DMS153 treated with DMSO at 0.1 percent for 48 hours (cell line): ENCODE data around the gene LCA5L.
"Not testable (repeated sequence)": the region's sequence is repeated elsewhere in the genome, so short reads cannot be mapped to it uniquely, and the experiment has no call there.

Experiments used
- DNase-seq: peaks from one replicate; lab custom pipeline; 2025; ENCODE audit not compliant: unreplicated experiment; lab: John Stamatoyannopoulos, UW

Gene LCA5L

DNA sequence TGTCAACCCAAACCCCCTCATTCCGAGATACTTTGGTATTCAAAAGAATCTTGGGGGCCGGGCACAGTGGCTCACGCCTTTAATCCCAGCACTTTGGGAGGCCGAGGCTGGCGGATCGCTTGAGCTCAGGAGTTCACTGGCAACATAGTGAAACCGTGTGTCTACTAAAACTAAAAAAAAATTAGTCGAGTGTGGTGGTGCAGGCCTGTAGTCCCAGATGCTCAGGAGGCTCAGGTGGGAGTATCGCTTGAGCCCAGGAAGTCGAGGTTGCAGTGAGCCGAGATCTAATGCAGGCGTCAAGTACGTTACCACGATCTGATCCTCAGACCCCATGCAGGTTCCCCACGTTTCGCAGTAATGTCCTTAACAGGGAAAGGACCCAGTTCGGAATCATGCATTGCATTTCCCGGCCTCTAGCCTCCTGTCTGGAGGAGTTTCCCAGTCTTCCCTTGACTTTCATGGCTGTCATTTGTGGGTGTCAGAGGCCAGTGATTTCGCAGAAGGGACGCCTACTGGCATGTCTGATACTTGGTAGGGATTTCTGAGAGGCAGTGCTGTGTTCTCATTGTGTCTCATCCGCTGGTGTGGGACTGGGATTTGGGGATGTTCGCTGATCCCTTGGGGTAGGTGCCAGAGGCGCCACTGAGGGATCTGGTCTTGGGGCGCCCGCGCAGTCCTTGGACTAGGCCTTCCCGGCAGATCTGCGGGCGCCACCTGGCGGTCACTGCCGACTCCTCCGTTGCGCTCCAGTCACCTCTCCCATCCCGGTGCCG, 57.4 kb downstream of the LCA5L start:
- peak; percentile 44 for DNase-seq

DNA sequence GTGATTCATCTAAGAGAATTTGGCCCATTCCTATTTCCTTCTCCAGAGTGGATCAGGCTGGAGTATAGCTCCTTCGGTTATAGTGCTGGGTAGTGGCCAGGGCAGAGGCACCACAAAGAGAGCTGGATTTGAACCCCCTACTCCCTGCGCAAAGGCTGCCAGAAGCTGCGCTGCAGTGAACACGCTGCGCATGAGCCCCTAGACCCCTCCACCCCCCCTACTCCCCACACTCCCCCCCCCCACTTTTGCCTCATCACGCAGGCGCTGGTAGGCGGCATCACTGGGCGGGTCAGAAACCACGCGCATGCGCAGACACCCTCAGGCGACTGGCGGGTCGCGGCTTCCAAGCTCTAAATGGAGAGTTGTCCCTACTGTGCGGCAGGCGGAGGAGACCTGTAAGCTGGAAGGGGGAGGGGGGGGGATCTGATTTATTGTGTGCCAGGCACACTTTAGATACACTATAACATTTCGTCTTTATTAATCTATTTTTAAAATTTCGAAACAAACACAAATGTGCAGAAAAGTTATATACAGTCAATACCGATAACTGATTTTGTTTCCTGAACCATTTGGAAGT, 58.0 kb downstream of the LCA5L start:
- DNase-seq = no peak

DNA sequence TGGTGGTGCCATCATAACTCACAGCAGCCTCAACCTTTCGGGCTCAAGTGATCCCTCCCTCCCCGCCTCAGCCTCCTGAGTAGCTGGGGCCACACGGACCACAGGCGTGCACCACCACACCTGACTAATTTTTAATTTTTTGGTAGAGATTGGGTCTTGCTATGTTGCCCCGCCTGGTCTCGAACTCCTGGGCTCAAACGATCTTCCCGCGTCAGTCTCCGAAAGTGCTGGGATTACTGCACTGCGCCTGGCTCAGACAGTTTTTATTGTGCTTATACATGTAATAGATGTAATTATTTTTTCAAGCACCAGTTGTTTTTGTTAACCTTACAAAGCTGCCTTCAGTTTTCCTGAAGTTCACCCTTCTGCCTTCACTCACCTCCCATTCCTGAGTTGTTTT, 58.7 kb downstream of the LCA5L start:
- DNase-seq = no peak

GRCh38 chr21:39386194-39386593, 59.4 kb downstream of the LCA5L start:
- no peak for DNase-seq

DNA sequence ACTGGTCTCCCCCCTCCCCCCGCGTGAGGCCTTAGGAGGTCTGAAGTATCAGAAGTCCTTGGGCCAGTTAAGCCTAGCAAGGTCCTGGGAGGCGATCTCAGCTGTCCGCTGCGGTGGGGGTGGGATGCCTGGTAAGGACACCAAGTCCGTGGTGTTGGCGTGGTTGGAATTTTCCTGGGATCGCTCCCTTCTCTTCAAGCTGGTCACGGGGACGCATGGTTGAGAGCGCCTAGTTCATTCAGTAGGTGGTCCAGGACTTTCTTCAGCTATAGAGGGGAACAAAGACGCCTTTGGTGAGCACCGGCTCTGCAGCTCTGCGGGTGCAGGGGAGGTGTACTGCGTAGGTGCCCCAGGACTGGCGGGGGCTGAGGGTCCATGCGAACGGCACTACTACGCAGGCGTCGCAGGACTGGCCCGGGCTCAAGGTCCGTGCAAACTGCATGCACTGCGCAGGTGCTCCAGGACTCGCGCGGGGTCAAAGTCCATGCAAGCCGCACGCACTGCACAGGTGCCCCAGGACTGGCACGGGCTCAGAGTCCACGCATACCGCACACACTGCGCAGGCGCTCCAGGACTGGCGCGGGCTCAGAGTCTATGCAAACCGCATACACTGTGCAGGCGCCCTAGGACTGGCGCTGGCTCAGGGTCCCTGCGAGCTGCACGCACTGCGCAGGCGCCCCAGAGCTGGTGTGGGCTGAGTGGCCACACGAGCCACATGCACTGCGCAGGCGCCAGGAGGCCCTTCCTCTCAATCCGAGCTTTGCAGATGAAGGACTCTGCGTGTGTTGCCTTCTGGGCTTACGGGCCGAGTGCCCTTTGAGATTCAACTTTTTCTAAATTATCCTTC, 60.1 kb downstream of the LCA5L start:
- DNase-seq = peak; percentile 64

DNA sequence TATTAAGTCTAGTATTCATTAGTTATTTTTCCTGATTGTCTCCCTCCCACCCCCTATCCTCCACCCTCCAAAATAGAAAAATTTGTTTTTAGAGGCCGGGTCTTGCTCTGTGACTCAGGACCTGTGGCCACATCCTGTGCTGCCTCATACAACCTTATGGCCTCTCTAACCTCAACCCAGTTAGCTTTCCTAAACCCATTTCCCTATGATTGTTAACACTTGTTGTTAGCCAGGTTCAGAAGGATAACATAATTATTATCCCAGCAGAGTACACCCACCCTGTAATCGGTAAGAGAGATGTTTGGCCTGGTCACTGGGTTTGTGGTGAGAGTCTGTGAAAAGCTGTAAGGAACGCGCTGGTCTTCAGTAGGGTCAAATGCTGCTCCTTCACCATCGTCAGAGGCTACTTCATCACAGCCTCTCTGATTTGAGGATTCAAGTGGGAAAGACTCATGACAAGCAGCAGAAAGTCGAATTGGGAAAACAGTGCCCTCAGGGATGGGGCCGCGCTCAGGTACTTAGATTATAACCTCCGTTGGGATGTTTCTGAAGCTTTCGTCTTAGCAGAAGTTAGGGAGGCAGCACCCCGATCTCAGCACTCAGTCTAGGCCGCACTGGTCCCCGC, 60.8 kb downstream of the LCA5L start:
- DNase-seq = no peak

DNA sequence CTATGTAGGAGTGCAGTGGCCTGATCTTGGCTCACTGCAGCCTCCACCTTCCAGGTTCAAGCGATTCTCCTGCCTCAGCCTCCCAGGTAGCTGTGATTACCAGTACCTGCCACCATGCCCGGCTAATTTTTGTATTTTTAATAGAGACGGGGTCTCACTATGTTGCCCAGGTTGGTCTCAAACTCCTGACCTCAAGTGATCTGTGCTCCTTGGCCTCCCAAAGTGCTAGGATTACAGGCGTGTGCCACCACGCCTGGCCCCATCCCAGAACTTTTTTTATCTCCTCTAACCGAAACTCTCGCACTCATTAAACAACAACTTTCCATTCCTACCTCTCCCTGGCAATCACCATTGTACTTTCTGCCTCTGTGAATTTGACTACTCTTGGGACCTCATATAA, 63.5 kb downstream of the LCA5L start:
- not testable (repeated sequence) for DNase-seq

GRCh38 chr21:39381009-39381408, 64.6 kb downstream of the LCA5L start:
- no peak for DNase-seq

GRCh38 chr21:39379986-39380891, 65.3 kb downstream of the LCA5L start:
- peak; percentile 88 for DNase-seq

GRCh38 chr21:39377444-39378050, 68.0 kb downstream of the LCA5L start:
- DNase-seq = peak; percentile 25

DNA sequence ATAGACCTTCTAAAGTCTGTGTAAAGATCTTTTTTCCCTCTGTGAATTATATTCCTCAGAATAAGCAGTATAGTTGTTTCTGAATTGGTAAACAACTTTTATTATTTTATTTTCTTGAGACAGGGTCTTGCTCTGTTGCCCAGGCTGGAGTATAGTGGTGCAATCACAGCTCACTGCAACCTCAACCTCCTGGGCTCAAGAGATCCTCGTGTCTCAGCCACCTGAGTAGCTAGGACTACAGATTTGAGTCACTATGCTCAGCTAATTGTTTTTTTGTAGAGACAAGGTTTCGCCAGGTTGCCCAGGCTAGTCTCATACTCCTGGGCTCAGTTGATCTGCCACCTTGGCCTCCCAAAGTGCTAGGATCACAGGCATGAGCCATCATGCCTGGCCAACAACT, 70.1 kb downstream of the LCA5L start:
- no peak for DNase-seq

DNA sequence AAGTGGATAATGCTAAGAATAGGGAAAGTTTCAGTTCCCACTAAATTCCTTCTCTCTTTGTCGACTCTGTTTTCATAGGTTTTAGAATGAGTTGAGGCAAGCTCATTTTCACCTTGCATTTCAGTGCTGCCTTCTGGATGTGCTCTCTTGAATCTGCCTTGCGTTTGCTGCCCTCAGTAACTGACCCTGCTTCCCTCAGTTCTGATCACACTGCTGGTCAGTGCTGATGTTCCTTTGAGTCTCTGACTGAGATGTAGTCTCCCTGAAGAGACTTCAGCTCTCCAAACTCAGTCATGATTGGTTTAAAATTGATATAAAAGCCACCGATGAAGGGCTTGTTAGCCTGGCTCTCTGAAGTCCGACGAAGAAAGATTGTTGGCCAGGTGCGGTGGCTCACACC, 71.5 kb downstream of the LCA5L start:
- no peak for DNase-seq

DNA sequence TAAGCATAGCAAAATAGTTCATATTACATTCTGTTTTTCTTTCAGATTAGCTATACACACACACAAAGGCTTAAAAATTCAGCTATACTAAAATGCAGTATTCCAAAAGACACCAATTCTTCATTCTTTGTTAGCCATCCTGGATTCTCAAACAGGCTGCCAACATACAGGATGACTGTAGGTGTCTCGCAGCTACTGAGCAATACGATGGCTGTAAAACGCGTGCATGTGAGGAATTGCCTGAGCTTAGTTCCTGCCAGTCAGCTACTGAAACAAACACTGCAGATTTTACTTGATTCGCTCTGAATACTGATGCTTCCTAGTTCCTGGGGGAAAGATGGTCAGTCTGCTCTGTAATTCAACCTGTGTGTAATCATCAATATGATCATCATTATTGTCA, 71.9 kb downstream of the LCA5L start:
- DNase-seq = peak; percentile 4

GRCh38 chr21:39369896-39370288, 75.7 kb downstream of the LCA5L start:
- DNase-seq = not testable (repeated sequence)

GRCh38 chr21:39367783-39368182, 77.8 kb downstream of the LCA5L start:
- no peak for DNase-seq

DNA sequence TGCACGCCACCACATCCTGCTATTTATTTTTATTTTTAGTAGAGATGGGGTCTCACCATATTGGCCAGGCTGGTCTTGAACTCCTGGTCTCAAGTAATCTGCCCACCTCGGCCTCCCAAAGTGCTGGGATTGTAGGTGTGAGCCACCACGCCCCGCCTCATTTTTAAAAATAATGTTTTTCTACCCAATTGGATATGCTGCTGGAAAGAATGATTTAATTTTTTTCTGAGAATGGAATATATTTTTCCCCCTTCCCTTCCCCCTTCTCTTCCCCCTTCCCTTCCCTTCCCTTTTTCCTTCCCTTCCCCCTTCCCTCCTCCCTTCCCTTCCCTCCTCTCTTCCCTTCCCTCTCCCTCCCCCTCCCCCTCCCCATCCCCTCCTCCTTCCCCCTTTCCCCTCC, 79.0 kb downstream of the LCA5L start:
- DNase-seq = no peak

- DNase-seq = no peak
Observed at GRCh38 chr21:39364949-39365348, 80.6 kb downstream of the LCA5L start.

DNA sequence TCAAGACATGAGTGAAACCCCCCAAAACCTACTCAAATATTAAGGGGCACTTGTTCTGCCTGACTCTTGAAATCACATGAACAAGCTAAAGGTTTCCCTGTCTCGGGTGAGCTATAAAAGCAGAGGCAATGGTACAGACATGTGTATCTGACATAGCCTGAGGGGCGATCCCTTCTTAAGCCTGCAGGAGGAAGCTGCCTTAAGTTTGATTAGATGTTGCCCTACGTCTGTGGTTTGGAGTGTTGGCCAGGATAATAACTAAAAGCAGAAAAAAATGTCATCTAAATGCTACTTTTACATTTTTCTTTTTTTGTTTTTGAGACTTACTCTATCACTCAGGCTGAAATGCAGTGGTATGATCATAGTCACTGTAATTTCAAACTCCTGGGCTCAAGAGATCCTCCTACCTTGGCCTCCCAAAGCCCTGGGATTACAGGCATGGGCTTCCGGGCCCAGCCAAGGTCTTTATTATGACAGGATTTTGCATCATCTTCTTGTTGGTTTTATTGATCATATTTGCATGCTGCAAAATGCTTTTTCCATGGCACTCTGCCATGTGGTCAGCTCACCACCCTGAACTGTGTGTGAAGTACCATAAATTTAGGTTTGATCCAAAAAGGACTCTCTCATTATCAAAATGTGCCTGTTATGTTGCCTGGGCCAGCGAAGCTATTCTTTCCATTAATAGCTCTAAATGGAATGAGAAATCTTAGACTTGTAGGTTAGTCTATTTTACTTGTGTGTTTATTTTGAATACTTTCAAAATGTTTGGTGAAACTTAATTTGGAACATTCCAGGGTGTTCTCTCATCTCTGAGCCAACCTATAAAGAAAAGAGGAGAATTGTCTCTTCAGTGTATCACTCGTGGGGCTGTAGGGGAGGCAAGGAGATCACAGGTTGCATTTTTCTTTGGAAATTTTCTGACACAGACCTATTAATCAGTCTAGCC, 81.7 kb downstream of the LCA5L start:
- DNase-seq = no peak

DNA sequence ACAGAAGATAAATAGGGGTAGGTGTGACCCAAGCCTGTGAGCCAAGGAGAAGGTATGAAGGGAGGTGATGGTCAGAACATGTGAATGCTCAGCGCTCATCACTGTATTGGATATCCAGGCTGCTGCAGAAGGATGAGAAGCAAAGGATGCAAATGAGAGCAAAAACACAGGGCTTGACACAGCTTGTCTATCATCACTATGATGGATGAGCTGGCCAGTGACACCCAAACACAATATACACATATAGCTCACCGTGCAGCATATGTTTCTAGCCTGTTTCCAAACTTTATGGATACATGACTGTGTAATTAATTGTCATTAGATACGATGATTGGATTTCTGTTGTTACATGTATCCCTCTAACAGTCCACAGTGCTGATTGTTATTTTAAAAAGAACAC, 82.8 kb downstream of the LCA5L start:
- no peak for DNase-seq
